HEK293 (cell line): ENCODE measurements around the gene PPP2R2D.

Experiments used
- CTCF ChIA-PET: fragments of 350-600 bp; formaldehyde crosslinking; extraction: SDS; loops from one replicate; lab custom pipeline; 2021; ENCODE audit warnings: antibody characterized with exemption; lab: Yijun Ruan, JAX
- POLR2A ChIA-PET: fragments of 300-600 bp; formaldehyde crosslinking; extraction: SDS; loops from one replicate; lab custom pipeline; 2020; ENCODE audit warnings: antibody characterized with exemption, inconsistent platforms; lab: Yijun Ruan, JAX
- H3K27ac ChIP-seq: fragments of 200-500 bp; sonication (Bioruptor generic); 2 replicates; pipeline ENCODE4 v1.5.1; 2014; ENCODE audit warnings: low read depth, low read length, control low read depth, inconsistent platforms; ENCODE audit errors: extremely low read depth
- H3K36me3 ChIP-seq, 2 experiments: fragments of 200-500 bp in 1 of 2; sonication (Bioruptor generic) in 1 of 2; 1 replicate in 1 of 2; 2 replicates in 1 of 2; pipeline ENCODE4 v1.5.1; 2014 to 2017; ENCODE audit warnings: inconsistent platforms in 2 of 2, low read length in 2 of 2; ENCODE audit not compliant: control insufficient read depth in 2 of 2, insufficient read depth in 1 of 2
- H3K4me1 ChIP-seq: fragments of 200-500 bp; sonication (Bioruptor generic); 2 replicates; pipeline ENCODE4 v1.5.1; 2014; ENCODE audit warnings: mild to moderate bottlenecking, low read length, inconsistent platforms; ENCODE audit not compliant: control insufficient read depth, insufficient read depth
- H3K4me3 ChIP-seq: 2 replicates; pipeline ENCODE4 v1.5.1; 2011; ENCODE audit warnings: low read depth, mild to moderate bottlenecking, control low read depth, low read length, moderate library complexity
- H3K9me3 ChIP-seq: fragments of 200-500 bp; sonication (Bioruptor generic); 2 replicates; pipeline ENCODE4 v1.5.1; 2014; ENCODE audit warnings: low read depth, low read length, inconsistent platforms; ENCODE audit not compliant: control insufficient read depth, insufficient read depth
- HOXC10 ChIP-seq: sonication (generic); formaldehyde crosslinking; IDR thresholded peaks from 2 replicates; pipeline ENCODE4 v1.8.1; 2023; ENCODE audit warnings: mild to moderate bottlenecking, missing genetic modification reagents
- KLF7 ChIP-seq: fragments of 450-650 bp; formaldehyde crosslinking; IDR thresholded peaks from 2 replicates; pipeline ENCODE4 v1.5.1; 2016; ENCODE audit warnings: missing biosample characterization, missing genetic modification characterization, borderline replicate concordance
- MZF1 ChIP-seq: fragments of 450-650 bp; formaldehyde crosslinking; IDR thresholded peaks from 2 replicates; pipeline ENCODE4 v1.5.1; 2017; ENCODE audit warnings: missing biosample characterization, missing genetic modification characterization, borderline replicate concordance
- ZEB2 ChIP-seq: fragments of 450-650 bp; formaldehyde crosslinking; IDR thresholded peaks from 2 replicates; pipeline ENCODE4 v1.5.1; 2016; ENCODE audit warnings: missing biosample characterization, missing genetic modification characterization
- ZNF146 ChIP-seq: fragments of 450-650 bp; formaldehyde crosslinking; IDR thresholded peaks from 2 replicates; pipeline ENCODE4 v1.5.1; 2016; ENCODE audit warnings: missing biosample characterization, missing genetic modification characterization
- ZNF175 ChIP-seq: fragments of 450-650 bp; formaldehyde crosslinking; IDR thresholded peaks from 2 replicates; pipeline ENCODE4 v1.5.1; 2016; ENCODE audit warnings: missing biosample characterization, missing genetic modification characterization
- ZNF248 ChIP-seq: fragments of 450-650 bp; formaldehyde crosslinking; IDR thresholded peaks from 2 replicates; pipeline ENCODE4 v1.5.1; 2017; ENCODE audit warnings: missing biosample characterization, missing genetic modification characterization
- ZNF354C ChIP-seq: fragments of 450-650 bp; formaldehyde crosslinking; IDR thresholded peaks from 2 replicates; pipeline ENCODE4 v1.5.1; 2016; ENCODE audit warnings: missing biosample characterization, missing genetic modification characterization, low read depth, borderline replicate concordance
- ZNF394 ChIP-seq: fragments of 450-650 bp; formaldehyde crosslinking; IDR thresholded peaks from 2 replicates; pipeline ENCODE4 v1.5.1; 2016; ENCODE audit warnings: missing biosample characterization, missing genetic modification characterization, mild to moderate bottlenecking, moderate library complexity, borderline replicate concordance
- ZNF473 ChIP-seq: fragments of 450-650 bp; formaldehyde crosslinking; IDR thresholded peaks from 2 replicates; pipeline ENCODE4 v1.5.1; 2017; ENCODE audit warnings: missing biosample characterization, missing genetic modification characterization
- ZNF48 ChIP-seq: fragments of 450-650 bp; formaldehyde crosslinking; IDR thresholded peaks from 2 replicates; pipeline ENCODE4 v1.5.1; 2016; ENCODE audit warnings: missing biosample characterization, missing genetic modification characterization
- ZNF624 ChIP-seq: fragments of 450-650 bp; formaldehyde crosslinking; IDR thresholded peaks from 2 replicates; pipeline ENCODE4 v1.5.1; 2017; ENCODE audit warnings: missing biosample characterization, missing genetic modification characterization
- ZNF658 ChIP-seq: fragments of 450-650 bp; formaldehyde crosslinking; IDR thresholded peaks from 2 replicates; pipeline ENCODE4; 2016; ENCODE audit warnings: missing biosample characterization, missing genetic modification characterization
- ZNF792 ChIP-seq: fragments of 450-650 bp; formaldehyde crosslinking; IDR thresholded peaks from 2 replicates; pipeline ENCODE4 v1.5.1; 2016; ENCODE audit warnings: missing biosample characterization, missing genetic modification characterization
- ZXDB ChIP-seq: fragments of 450-650 bp; formaldehyde crosslinking; IDR thresholded peaks from 2 replicates; pipeline ENCODE4 v1.5.1; 2016; ENCODE audit warnings: missing biosample characterization, missing genetic modification characterization
- TF ChIP-seq, protein P1 (sequence below): fragments of 450-650 bp; formaldehyde crosslinking; IDR thresholded peaks from 2 replicates; pipeline ENCODE4 v1.5.1; 2016; ENCODE audit warnings: missing biosample characterization, missing genetic modification characterization
- TF ChIP-seq, protein P2 (sequence below): fragments of 450-650 bp; IDR thresholded peaks from 2 replicates; pipeline ENCODE4 v1.5.1; 2018; ENCODE audit warnings: missing biosample characterization, missing genetic modification characterization
- TF ChIP-seq, protein P3 (sequence below): fragments of 450-650 bp; formaldehyde crosslinking; IDR thresholded peaks from 2 replicates; pipeline ENCODE4 v1.5.1; 2016; ENCODE audit warnings: missing biosample characterization, missing genetic modification characterization
- TF ChIP-seq, protein P4 (sequence below): fragments of 450-650 bp; formaldehyde crosslinking; IDR thresholded peaks from 2 replicates; pipeline ENCODE4 v1.5.1; 2016; ENCODE audit warnings: missing biosample characterization, missing genetic modification characterization
- TF ChIP-seq, protein P5 (sequence below): fragments of 450-650 bp; formaldehyde crosslinking; IDR thresholded peaks from 2 replicates; pipeline ENCODE4 v1.5.1; 2016; ENCODE audit warnings: missing biosample characterization, missing genetic modification characterization
- TF ChIP-seq, protein P6 (sequence below): fragments of 450-650 bp; formaldehyde crosslinking; IDR thresholded peaks from 2 replicates; pipeline ENCODE4 v1.5.1; 2016; ENCODE audit warnings: missing biosample characterization, missing genetic modification characterization

PPP2R2D gene

DNA sequence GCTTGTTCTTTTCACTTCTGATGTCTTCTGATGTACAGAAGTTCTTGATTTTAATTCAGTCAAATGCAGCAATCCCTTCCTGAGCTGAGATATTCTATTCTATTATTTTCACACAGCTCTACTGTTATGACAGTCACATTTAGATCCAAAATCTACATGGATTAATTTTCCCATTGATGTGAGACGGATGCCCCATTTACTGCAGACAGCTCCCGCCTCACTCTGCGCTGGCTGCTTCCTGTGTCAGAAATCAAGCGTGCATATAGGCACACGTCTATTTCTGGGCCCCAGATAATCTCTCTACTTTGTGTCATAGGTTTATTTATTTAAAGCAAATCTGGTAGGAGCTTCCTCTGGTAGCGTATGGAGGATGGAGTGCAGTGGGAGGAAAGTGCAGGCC lies 74.2 kb downstream of the PPP2R2D start (continued):
- TF ChIP-seq, protein P1, sequence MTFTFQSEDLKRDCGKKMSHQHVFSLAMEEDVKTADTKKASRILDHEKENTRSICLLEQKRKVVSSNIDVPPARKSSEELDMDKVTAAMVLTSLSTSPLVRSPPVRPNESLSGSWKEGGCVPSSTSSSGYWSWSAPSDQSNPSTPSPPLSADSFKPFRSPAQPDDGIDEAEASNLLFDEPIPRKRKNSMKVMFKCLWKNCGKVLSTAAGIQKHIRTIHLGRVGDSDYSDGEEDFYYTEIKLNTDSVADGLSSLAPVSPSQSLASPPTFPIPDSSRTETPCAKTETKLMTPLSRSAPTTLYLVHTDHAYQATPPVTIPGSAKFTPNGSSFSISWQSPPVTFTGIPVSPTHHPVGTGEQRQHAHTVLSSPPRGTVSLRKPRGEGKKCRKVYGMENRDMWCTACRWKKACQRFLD = no peak

DNA sequence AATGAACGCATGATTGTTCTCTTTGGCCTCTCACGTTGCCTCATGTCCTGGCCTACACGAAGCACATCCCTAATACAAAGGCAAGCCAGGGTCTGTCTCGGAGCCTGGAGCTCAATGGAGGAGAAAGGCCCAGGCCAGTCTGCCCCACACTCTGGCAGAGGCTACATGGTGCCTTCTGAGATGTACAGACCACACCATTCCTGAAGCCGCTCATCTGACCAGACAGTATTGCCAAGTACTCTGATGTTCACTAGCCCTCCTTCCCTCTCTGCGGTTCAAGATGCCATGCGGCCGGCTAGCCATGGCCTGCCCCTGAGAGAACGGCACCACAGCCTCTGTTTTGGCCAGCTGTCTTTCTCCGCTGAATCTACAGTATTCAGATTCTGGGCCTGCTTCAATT lies 75.0 kb downstream of the PPP2R2D start:
- TF ChIP-seq ZNF658 = no peak
- TF ChIP-seq, protein P2, sequence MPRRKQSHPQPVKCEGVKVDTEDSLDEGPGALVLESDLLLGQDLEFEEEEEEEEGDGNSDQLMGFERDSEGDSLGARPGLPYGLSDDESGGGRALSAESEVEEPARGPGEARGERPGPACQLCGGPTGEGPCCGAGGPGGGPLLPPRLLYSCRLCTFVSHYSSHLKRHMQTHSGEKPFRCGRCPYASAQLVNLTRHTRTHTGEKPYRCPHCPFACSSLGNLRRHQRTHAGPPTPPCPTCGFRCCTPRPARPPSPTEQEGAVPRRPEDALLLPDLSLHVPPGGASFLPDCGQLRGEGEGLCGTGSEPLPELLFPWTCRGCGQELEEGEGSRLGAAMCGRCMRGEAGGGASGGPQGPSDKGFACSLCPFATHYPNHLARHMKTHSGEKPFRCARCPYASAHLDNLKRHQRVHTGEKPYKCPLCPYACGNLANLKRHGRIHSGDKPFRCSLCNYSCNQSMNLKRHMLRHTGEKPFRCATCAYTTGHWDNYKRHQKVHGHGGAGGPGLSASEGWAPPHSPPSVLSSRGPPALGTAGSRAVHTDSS (tag by site-specific recombination) = no peak
- TF ChIP-seq ZNF175 (tag by site-specific recombination) = no peak
- TF ChIP-seq ZNF394 (tag by site-specific recombination) = no peak
- TF ChIP-seq, protein P3, sequence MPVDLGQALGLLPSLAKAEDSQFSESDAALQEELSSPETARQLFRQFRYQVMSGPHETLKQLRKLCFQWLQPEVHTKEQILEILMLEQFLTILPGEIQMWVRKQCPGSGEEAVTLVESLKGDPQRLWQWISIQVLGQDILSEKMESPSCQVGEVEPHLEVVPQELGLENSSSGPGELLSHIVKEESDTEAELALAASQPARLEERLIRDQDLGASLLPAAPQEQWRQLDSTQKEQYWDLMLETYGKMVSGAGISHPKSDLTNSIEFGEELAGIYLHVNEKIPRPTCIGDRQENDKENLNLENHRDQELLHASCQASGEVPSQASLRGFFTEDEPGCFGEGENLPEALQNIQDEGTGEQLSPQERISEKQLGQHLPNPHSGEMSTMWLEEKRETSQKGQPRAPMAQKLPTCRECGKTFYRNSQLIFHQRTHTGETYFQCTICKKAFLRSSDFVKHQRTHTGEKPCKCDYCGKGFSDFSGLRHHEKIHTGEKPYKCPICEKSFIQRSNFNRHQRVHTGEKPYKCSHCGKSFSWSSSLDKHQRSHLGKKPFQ (tag by site-specific recombination) = no peak
- TF ChIP-seq, protein P4, sequence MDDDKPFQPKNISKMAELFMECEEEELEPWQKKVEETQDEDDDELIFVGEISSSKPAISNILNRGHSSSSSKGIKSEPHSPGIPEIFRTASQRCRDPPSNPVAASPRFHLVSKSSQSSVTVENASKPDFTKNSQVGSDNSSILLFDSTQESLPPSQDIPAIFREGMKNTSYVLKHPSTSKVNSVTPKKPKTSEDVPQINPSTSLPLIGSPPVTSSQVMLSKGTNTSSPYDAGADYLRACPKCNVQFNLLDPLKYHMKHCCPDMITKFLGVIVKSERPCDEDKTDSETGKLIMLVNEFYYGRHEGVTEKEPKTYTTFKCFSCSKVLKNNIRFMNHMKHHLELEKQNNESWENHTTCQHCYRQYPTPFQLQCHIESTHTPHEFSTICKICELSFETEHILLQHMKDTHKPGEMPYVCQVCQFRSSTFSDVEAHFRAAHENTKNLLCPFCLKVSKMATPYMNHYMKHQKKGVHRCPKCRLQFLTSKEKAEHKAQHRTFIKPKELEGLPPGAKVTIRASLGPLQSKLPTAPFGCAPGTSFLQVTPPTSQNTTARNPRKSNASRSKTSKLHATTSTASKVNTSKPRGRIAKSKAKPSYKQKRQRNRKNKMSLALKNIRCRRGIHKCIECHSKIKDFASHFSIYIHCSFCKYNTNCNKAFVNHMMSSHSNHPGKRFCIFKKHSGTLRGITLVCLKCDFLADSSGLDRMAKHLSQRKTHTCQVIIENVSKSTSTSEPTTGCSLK (tag by site-specific recombination) = no peak
- TF ChIP-seq ZNF146 = no peak
- TF ChIP-seq, protein P5, sequence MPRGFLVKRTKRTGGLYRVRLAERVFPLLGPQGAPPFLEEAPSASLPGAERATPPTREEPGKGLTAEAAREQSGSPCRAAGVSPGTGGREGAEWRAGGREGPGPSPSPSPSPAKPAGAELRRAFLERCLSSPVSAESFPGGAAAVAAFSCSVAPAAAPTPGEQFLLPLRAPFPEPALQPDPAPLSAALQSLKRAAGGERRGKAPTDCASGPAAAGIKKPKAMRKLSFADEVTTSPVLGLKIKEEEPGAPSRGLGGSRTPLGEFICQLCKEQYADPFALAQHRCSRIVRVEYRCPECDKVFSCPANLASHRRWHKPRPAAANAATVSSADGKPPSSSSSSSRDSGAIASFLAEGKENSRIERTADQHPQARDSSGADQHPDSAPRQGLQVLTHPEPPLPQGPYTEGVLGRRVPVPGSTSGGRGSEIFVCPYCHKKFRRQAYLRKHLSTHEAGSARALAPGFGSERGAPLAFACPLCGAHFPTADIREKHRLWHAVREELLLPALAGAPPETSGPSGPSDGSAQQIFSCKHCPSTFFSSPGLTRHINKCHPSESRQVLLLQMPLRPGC = no peak
- TF ChIP-seq MZF1 (tag by site-specific recombination) = no peak
- no peak for TF ChIP-seq ZNF624 (tag by site-specific recombination)
- TF ChIP-seq, protein P6, sequence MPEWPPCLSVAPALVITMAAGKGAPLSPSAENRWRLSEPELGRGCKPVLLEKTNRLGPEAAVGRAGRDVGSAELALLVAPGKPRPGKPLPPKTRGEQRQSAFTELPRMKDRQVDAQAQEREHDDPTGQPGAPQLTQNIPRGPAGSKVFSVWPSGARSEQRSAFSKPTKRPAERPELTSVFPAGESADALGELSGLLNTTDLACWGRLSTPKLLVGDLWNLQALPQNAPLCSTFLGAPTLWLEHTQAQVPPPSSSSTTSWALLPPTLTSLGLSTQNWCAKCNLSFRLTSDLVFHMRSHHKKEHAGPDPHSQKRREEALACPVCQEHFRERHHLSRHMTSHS (tag by site-specific recombination) = no peak
- no peak for TF ChIP-seq HOXC10 (CRISPR knock-in tag)
- TF ChIP-seq ZXDB = no peak
- no peak for TF ChIP-seq KLF7 (tag by site-specific recombination)
- no peak for TF ChIP-seq ZEB2 (tag by site-specific recombination)
- TF ChIP-seq ZNF354C (tag by site-specific recombination) = no peak
- TF ChIP-seq ZNF473 (tag by site-specific recombination) = no peak
- no peak for TF ChIP-seq ZNF48 (tag by site-specific recombination)
- TF ChIP-seq ZNF248 (tag by site-specific recombination) = no peak
- TF ChIP-seq ZNF792 = no peak
- H3K4me1 ChIP-seq = peaks cover 6% of the 10 kb centered on the region; the same call in 1 of the 2 replicates
- CTCF ChIA-PET = interaction anchor here (0.5 to 1.8 kb wide), 2 partner anchors 47 to 141 kb away, joined by 4 to 8 read pairs; no protein-coding TSS in a partner anchor

More for the DNA sequence above, 75.0 kb downstream of the PPP2R2D start:
- Histone ChIP-seq H3K27ac (no peak overlapping the region), H3K9me3 (no peaks in the 10 kb centered on the region), H3K36me3 (peaks cover 0 to 22% of the 10 kb centered on the region in 2 experiments; a peak in 1 of 3 replicates), H3K4me3 (no peak overlapping the region)
- POLR2A ChIA-PET = no interaction called here
